Fibroblast of lung (primary cell): ENCODE data around the gene ARID2. TPM values are rescaled to one million over a fixed set of nuclear protein-coding genes. Genes with fewer than 3 reads are reported as not detected.
A peak's percentile ranks its signal among the peaks of the same experiment; 100 is the strongest.

ENCODE experiments used
- DNase-seq, 2 donors: peaks; one replicate each; pipeline versions ENCODE4 v3.0.0 to v3.0.0-alpha.2; 2010; ENCODE audit warnings: low read depth in 2 of 2
- H2AFZ ChIP-seq: 2 replicates; pipeline ENCODE4 v1.5.1; 2012; ENCODE audit warnings: low read length, control low read depth, inconsistent platforms
- H3K27ac ChIP-seq: 2 replicates; pipeline ENCODE4 v1.5.1; 2011; ENCODE audit warnings: low read length, control low read depth; ENCODE audit not compliant: insufficient read depth
- H3K27me3 ChIP-seq: 2 replicates; pipeline ENCODE4 v1.5.1; 2011; ENCODE audit warnings: mild to moderate bottlenecking, low read length; ENCODE audit not compliant: control insufficient read depth, insufficient read depth
- H3K36me3 ChIP-seq: 2 replicates; pipeline ENCODE4 v1.5.1; 2011; ENCODE audit warnings: low read length; ENCODE audit not compliant: control insufficient read depth, insufficient read depth
- H3K4me1 ChIP-seq: 2 replicates; pipeline ENCODE4 v1.5.1; 2011; ENCODE audit warnings: low read length; ENCODE audit not compliant: control insufficient read depth, insufficient read depth; ENCODE audit errors: extremely low read depth
- H3K4me2 ChIP-seq: 2 replicates; pipeline ENCODE4 v1.5.1; 2011; ENCODE audit warnings: low read length, control low read depth; ENCODE audit not compliant: insufficient read depth; ENCODE audit errors: extremely low read depth
- H3K4me3 ChIP-seq, 4 experiments: fragments of 200-600 bp in 1 of 4; sonication (generic) in 1 of 4; replicated peaks in 1 of 4; 2 replicates each; pipeline ENCODE4 v1.5.1; 2011 to 2016; ENCODE audit warnings: low read length in 4 of 4, low read depth in 3 of 4, mild to moderate bottlenecking in 3 of 4, control low read depth in 2 of 4, inconsistent platforms in 1 of 4, mixed read lengths in 1 of 4; ENCODE audit not compliant: insufficient read depth in 1 of 4; ENCODE audit errors: control extremely low read depth in 1 of 4
- H3K79me2 ChIP-seq: 2 replicates; pipeline ENCODE4 v1.5.1; 2012; ENCODE audit warnings: mild to moderate bottlenecking, low read length, inconsistent platforms; ENCODE audit not compliant: control insufficient read depth, insufficient read depth
- H3K9ac ChIP-seq: 2 replicates; pipeline ENCODE4 v1.5.1; 2011; ENCODE audit warnings: mild to moderate bottlenecking, low read length, control low read depth; ENCODE audit not compliant: insufficient read depth
- H3K9me3 ChIP-seq: 2 replicates; pipeline ENCODE4 v1.5.1; 2012; ENCODE audit warnings: low read depth, low read length; ENCODE audit not compliant: control insufficient read depth, insufficient read depth
- H4K20me1 ChIP-seq: 2 replicates; pipeline ENCODE4 v1.5.1; 2011; ENCODE audit warnings: low read length; ENCODE audit not compliant: control insufficient read depth, insufficient read depth; ENCODE audit errors: extremely low read depth
- CTCF ChIP-seq, 2 donors: IDR thresholded peaks in 1 of 2; conservative IDR thresholded peaks in 1 of 2; 1 replicate in 1 of 2; 2 replicates in 1 of 2; pipeline ENCODE4 v1.5.1; 2011 to 2012; ENCODE audit warnings: low read length in 2 of 2, control low read depth in 1 of 2, inconsistent platforms in 1 of 2, low read depth in 1 of 2, mild to moderate bottlenecking in 1 of 2
- EZH2 ChIP-seq: IDR thresholded peaks from 2 replicates; pipeline ENCODE4 v1.5.1; 2012; ENCODE audit warnings: low read length, control low read depth, mild to moderate bottlenecking; ENCODE audit errors: missing control alignments
- polyA plus RNA-seq, 2 donors: library from polyadenylated mRNA; depleted of rRNA in 1 of 2; stranded (reverse) in 1 of 2; unstranded in 1 of 2; fragments of >200 nt; gene quantifications; 2 replicates each; pipeline ENCODE4 v1.2.1, GENCODE V29; 2011 to 2012; ENCODE audit warnings: missing spikeins in 1 of 2
- total RNA-seq: library from RNA; depleted of rRNA; stranded (reverse); fragments of >200 nt; gene quantifications from 2 replicates; pipeline ENCODE4 v1.2.1, GENCODE V29; 2014

The ARID2 gene
- total and polyA plus RNA-seq, 2 donors (not counting 1 experiment from before 2014, with no cell fraction given) = 14.5 to 15.7 TPM

DNA sequence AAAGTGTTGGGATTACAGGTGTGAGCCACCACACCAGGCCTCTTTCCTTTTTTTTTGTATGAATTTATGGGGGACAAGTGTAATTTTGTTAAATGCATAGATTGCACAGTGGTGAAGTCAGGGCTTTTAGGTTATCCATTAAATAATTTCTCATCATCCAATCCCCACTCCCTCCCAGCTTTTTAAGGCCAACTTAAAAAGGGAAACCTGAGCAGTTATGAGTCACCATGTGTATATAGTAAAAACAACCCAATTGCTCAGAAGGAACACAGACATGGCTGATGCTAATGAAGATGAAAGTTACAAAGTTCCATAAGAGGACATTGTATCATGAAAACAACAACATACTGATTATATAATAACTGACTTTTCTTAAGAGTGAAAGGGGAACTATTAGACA lies 25.6 kb upstream of the ARID2 start:
- Histone ChIP-seq H3K27me3 (no peaks in the 10 kb centered on the region), H3K27ac (no peak overlapping the region), H3K36me3 (no peaks in the 10 kb centered on the region), H3K9ac (no peak overlapping the region), H3K4me3 (no peak overlapping the region), H2AFZ (no peak overlapping the region), H4K20me1 (no peaks in the 10 kb centered on the region), H3K9me3 (no peaks in the 10 kb centered on the region), H3K79me2 (no peaks in the 10 kb centered on the region), H3K4me2 (peak overlapping the region; percentile 10), H3K4me1 (no peaks in the 10 kb centered on the region)
- no peak for TF ChIP-seq CTCF (conservative IDR thresholded peaks at IDR 0.05 in 1 of 2, IDR thresholded peaks at IDR 0.05 in 1 of 2; ENCODE audit: low read depth in 1 of 2, low read length in 2 of 2)
- no peak for TF ChIP-seq EZH2
- peak; percentile 33 to 57 for DNase-seq

DNA sequence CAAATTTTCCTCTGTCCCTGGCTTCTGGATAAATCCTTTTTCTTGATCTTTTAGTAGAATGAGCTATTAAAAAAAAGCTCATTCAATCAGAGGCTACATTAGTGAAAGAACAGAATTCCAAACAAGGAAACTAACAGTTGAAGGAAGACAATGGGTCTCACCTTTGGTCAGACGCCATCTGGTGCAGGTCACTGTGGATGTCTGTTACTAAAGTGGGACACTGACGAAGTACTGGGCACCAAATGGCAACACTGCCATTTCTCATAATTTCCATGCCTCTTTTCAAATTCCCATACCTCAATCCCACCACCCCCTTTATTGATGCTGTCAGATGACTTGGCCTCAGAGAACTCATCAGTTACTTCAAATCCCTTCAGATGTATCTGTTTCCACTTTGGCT lies 24.5 kb upstream of the ARID2 start:
- no peaks in the 10 kb centered on the region for H3K36me3 ChIP-seq
- H3K4me1 ChIP-seq = no peaks in the 10 kb centered on the region
- H3K79me2 ChIP-seq = no peaks in the 10 kb centered on the region
- no peak overlapping the region for H3K27ac ChIP-seq
- no peaks in the 10 kb centered on the region for H3K27me3 ChIP-seq
- H2AFZ ChIP-seq = no peak overlapping the region
- no peak overlapping the region for H3K4me3 ChIP-seq
- no peak for TF ChIP-seq EZH2
- TF ChIP-seq CTCF (conservative IDR thresholded peaks at IDR 0.05 in 1 of 2, IDR thresholded peaks at IDR 0.05 in 1 of 2; ENCODE audit: low read depth in 1 of 2, low read length in 2 of 2) = no peak
- H3K9me3 ChIP-seq = no peaks in the 10 kb centered on the region
- no peaks in the 10 kb centered on the region for H4K20me1 ChIP-seq
- H3K9ac ChIP-seq = no peak overlapping the region
- no peak overlapping the region for H3K4me2 ChIP-seq
- no peak for DNase-seq

DNA sequence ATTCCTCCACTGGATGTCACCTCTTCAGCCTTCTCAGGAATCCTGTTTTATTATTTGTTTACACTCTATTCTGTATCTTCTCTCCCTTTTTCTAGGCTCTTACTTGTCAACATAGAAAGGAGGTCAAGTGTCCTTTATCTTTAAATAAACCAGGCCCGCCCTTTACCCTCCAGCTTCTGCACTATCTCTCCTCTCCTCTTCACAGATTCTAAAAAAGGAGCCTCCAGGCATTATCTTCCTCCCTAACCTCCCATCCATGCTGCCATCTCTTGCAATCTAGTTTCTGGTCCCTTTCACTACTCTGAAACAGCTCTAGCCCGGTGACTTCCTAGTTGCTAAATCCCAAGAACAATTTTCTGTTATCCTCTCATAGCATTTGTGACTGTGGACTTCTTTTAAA lies 24.1 kb upstream of the ARID2 start:
- H3K9me3 ChIP-seq = no peaks in the 10 kb centered on the region
- H2AFZ ChIP-seq = no peak overlapping the region
- H3K36me3 ChIP-seq = no peaks in the 10 kb centered on the region
- H3K79me2 ChIP-seq = no peaks in the 10 kb centered on the region
- no peak overlapping the region for H3K27ac ChIP-seq
- no peak overlapping the region for H3K4me3 ChIP-seq
- no peak for DNase-seq
- no peak overlapping the region for H3K9ac ChIP-seq
- TF ChIP-seq CTCF (conservative IDR thresholded peaks at IDR 0.05 in 1 of 2, IDR thresholded peaks at IDR 0.05 in 1 of 2; ENCODE audit: low read depth in 1 of 2, low read length in 2 of 2) = no peak
- TF ChIP-seq EZH2 = no peak
- H3K27me3 ChIP-seq = no peaks in the 10 kb centered on the region
- H4K20me1 ChIP-seq = no peaks in the 10 kb centered on the region
- H3K4me2 ChIP-seq = no peak overlapping the region
- no peaks in the 10 kb centered on the region for H3K4me1 ChIP-seq
